Measurements from ENCODE around the gene DAPP1.

Gene DAPP1

DNA sequence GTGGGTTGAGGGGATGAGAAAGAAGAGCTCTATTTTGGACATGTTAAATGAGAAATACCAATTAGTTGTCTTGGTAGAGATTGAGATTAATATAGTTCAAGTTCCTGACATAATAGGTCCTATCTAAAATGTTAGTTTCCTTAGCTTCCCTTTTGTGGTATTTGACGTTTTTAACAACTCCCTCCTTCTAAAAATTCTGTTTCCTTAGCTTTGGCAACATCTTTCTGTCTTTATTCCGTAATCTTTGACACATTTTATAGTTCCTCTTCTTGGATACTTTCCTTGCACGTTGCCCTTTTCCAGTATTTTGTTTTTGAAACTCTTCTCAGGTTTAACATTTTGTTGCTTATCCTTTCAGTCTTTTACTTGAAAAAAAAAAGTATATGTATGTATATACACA lies 40.7 kb downstream of the DAPP1 start:
- DNase-seq: no peak

DNA sequence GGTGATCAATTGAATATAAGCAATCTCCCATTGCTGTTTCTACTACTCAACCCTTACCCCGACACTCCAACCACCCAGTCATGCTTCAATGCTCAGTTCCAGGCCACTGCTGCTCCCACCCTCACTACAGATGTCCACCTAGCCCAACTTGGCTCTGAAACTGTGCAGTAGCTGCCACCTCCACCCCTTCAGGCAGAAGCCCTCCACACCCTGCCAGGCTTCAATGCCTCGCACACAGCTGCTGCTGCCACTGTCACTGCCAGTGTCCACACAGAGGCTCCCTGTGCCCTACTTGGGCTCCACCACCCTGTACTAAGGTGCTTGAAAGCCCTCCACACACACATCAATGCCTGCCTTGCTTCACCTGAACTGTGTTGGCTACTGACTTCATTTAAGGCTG lies 43.0 kb downstream of the DAPP1 start:
- no peak for DNase-seq

DNA sequence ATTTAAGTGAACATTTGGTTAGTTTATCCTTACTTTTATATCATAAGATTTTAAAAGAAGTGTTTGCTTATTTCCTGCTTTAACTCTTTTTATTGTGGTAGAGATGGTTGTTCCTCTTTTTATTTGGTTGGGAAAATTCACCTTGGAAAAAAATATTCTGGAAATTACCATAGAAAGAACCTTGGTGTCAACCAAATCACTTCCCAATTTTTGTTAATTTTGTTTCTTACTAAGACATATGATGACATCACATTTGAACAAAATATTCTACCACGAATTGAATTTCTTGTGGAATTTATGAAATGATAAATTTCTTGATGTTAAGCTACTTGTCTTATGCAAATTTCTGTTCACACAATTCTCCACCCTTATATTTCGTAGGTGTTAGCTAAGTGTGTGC lies 43.9 kb downstream of the DAPP1 start:
- no peak for DNase-seq

DNA sequence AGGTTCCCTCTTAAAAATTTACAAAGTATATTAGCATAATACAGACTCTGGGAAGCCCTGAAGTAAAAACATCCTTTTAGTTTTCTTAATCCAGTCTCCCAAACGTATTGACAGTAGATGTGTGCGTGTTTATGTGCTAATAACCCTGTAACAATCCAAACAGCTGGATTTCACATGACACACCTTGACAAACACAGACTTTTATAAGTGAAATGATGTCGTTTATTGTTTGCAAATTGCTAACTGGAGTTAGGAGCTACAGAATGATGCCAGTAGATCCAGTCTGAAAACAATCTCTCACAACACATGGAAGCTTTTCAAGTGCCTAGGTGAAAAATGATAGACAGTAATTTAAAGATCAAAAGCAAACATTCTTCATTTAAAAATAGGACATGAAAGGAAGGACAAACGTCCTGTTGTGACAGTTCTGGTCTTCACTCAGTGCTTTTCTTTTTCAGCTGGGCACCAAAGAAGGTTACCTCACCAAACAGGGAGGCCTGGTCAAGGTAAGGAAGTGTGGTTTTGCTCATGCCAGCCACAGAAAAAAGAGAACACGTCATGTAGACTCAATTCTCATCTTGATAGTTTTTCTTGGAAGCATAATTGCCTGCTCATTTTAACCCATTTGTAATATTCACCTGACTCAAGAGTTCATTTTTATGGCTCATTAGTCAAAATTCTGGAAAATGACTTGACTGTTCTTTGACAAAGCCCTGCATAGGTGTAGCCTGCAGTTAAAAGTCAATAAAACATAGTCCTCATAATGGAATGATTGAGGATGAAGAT lies 44.7 kb downstream of the DAPP1 start:
- DNase-seq: no peak

DNA sequence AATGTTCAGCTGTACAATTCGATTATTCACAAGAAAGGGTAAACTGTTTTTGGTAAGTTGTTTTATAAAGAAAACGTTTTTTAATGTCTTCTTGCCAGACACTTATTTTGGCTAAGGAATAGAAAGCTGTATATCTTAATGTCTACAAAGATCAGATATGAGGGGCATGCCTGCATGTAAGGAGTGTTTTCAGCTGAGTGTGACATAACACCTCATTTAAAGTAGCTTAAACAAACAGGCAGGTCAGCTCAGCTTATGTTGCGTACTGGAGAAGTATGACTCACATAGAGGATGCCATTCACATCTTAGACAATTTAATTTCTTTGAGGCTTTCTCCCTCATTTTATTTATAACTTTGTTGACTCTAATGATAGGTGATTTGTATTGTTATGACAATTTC lies 47.2 kb downstream of the DAPP1 start:
- DNase-seq: no peak

DNA sequence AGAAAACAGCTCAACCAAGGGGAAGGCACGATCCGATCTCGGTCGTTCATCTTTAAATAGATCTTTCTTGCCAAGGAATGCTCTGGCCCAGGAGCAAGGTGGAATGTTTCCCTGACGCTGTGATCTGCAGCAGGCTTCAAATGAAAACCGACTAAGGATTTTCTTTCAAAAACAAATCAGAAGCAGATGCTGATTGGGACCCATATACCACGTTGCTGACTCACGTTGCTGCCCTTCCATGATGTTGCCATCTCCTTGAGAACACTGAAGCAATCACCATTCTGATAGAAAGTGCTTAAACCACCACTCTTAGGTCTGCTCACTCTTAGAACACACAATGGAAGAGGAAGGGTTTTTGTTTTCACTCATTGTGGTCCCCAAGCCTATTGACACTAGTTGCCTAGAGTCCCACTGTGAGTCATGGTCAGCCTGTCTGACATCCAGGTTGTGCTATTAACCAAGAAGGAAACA lies 51.5 kb downstream of the DAPP1 start:
- no peak for DNase-seq

DNA sequence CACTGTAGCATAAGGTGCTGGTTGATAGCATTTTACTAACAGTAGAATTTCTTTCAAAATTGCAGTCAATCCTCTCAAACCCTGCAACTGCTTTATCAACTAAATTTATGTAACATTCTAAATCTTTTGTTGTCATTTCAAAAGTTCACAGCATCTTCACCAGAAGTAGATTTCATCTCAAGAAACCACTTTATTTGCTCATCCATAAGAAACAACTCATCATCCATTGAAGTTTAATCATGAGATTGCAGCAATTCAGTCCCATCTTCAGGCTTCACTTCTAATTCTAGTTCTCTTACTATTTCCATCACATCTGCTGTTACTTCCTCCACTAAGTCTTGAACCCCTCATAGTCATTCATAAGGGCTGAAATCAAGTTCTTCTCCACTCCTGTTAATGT lies 55.9 kb downstream of the DAPP1 start:
- DNase-seq: no peak

DNA sequence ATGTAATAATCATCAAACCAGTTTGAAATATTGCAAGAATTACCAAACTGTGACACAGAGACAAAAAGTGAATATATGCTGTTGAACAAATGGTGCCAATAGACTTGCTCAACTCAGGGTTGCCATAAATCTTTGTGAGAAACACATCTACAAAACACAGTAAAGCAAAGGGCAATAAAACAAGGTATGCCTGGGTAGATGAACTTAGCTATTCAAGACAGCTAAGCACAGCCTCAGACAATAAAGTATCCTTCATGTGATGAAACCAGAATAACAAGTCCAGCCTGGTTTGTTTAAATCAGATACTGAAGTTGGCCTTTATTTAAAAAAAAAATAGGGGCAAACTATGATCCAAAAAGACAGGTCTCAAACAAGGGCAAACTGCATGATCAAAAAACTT lies 58.4 kb downstream of the DAPP1 start:
- DNase-seq: no peak

DNA sequence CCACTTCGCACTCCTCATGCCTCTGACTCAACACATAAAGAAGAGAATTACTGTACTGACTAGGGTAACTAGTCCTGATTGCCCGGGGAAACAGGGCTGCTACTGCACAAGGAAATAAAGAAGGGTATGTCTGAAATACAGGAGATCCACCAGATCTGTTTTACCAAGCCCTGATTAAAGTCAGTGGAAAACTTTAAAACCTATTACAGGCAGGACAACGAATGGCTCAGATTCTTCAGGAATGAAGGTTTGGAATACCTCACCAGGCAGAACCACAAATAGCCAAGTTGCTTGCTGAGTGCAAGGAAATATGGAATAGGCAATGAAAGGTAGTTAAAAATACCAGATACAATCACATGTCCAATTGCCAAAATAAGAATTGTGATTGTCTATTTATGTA lies 60.3 kb downstream of the DAPP1 start:
- DNase-seq: no peak

DNA sequence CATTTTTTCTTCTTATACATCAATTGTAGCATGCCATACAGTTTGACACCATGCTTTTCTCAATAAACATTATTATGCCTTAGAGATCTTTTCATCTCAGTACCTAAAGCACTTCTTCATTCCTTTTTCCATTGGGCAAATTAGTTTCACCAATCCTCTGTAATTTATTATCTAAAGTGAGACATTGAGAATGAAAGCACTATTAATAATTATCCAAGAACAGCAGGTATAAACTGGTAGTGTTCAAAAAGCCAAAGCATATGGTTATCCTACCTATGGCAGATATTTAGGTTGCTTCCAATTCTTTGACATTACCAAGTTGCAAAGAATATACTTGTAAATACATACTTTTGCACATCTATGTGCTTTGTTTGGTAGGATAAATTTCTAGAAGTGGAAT lies 62.0 kb downstream of the DAPP1 start:
- no peak for DNase-seq

DNA sequence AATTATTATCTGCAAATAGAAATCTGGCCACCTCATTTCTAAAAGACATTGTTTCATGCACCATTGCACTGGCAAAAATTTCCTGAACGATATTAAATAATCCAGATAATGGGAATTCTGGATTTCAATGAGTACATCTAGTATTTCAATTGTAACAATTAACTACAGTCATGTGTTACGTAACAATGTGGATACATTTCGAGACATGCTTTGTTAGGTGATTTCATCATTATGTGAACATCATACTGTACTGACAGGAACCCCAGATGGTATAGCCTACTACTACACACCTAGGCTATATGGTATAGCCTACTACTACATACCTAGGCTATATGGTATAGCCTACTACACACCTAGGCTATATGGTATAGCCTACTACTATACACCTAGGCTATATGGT lies 62.8 kb downstream of the DAPP1 start:
- no peak for DNase-seq

DNA sequence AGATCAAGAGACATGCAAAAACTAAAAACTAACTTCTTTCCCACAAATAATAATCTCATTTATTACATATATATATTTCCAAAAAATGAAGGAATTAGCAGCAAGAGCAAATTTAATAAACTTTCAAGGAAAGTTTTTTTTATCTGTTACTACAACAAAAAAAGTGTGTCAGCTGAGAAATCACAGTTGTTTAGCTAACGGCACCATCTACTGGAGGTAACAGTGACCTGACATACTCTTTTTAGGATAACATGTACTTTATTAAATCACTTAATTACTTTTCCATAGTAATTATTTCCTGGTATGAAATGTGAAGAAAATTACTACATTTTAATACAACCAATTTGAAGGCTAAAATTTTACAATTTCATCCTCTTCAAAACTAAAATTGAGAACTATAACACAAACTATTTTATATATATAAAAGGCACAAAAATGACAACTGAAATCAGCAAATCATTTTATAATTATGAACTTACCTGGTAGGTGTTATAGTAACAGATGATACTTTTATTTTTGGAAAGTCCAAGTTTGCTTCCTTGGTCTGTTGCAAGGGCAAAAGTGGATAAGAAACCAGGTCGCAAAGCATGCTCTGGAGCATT lies 68.5 kb downstream of the DAPP1 start:
- DNase-seq: peak; percentile 65

DNA sequence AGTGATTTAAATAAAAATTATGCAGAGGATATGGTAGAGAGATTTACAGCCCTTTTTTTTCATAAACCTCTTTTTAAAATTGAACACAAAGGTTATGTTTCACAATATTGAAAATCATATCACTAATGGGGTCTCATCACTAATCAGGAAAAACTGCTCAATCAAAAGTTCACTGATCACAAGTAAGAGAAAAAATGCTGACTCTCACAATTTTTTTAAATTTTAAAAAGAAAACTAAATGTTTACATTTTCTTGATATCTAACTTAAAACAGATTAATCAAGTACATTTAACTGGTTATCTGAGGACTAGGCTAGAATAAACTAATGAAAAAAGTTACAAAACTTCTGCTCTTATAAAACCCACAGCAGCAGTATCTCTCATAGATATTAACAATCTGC lies 69.1 kb downstream of the DAPP1 start:
- DNase-seq: no peak

DNA sequence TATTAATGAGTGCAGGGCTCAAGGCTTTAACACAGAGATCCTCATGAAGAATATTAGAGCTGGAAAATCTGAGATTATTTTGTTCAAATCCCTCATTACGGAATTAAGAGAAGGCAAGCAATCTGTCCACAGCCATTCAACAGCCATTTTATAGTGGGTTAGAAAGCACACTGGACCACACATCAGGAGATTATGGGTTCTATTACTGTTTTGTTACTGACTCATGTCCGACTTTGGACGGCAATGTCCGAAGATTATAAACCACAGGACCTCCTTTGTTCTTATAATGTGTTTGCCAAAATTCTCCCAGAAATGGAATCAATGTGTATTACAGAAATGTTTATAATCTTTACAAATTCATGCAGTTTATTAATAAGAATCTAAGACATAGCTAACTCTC lies 69.5 kb downstream of the DAPP1 start:
- DNase-seq: no peak

DNA sequence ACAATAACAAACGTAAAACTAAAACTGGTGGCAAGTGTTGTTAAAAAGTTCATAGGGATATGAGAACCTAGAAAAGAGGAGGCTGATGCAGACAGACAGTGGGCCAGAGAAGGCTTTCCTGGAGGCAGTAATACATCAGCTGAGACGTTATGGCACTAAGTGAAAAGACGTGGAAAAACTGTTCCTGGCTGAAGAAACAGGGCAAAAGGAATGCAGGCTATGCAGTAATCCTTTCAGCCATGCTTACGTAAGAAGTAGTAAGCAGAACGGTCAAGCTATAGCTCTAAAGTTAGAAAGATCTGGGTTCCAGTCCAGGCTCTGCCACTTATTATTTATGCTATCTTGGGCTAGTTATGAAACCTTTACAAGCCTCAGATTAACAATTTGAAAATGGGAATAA lies 71.2 kb downstream of the DAPP1 start:
- no peak for DNase-seq

DNA sequence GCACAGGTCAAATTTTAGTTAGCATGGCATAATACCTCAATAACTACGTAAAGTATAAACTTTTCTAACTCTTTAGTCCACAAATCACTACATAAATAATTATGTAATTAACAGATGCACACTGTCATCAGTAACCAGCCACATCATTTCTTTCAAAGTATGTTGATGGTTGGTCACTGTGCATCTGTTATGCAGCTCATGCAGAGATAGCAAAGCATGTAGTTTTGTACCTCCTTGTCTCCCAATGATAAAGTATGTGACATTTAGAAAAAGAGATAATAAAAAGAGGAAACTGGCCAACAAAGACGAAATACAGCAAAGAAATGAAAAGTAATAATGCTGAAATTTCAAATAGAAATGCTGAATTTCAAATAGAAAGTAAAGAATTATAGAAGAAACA lies 74.7 kb downstream of the DAPP1 start:
- DNase-seq: no peak

DNA sequence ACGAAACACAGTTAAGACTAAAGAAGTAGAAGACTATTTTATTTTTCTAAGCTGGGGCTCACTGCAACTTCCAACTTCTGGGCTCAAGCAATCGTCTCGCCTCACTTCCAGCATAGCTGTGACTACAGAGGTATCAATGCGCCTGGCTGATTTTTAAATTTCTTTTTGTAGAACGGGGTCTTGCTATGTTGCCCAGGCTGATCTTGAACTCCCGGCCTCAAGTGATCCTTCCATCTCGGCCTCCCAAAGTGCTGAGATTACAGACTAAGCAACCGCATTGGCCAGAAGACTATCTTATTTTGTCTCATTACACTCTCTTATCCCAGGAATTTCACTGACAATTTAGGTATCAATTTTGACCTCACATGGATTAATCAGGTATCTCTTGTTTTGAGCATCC lies 76.4 kb downstream of the DAPP1 start:
- no peak for DNase-seq

DNA sequence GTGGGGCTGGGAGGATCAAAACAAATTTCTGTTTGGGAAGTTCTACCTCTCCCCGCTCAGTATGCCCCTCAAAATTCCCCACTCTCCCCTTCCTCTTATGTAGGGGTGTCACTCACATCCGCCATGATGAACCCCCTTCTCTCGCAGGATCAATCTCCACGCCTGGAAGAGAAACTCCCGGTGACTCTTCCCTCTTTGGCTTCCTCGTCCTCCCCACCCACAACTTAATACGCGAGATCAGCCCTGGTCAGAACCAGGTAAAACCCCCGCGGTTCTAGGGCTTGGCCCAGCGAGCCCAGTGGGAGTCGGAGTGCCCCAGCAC lies 77.2 kb downstream of the DAPP1 start:
- no peak for DNase-seq

DNA sequence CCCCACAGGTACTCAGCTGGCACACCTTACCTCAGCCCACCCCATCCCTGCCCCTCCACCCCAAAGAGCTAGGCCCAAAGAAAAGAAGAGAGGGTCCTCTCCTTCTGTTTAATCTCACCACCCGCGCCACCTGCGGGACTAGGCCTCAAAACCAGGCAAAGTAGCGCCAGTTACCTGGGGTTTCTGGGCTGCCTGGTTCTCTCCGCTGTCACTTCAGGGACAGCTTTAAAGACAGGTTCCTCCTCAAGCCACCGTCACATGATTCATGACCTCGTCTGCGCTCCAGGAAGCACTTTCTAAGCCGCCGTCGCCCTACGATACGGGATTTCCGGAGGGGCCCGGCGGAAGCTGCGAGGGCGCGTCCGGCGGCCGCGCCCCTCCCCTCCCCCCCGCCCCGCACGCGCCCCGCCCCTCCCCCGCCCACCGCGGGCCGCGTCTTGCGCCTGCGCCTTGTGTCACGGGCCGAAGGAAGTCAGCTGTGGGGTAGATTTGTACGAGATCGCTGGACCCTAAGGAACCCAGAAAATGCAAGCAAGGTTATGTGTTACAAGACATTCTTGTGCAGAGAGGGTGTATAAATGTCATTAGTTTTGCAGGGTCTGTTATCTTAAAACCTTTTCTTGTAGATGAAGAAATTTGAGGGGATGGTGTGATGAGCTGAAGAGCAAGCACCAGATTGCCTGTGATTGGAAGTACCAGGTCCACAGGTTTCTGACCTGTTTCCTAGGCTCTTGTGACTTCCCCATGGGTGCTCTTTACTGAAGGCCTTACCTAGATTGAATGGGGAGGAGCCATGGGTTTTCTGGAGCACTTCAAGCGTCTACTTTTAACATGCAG lies 77.8 kb downstream of the DAPP1 start, which contains the start of gene LAMTOR3:
TSS of gene LAMTOR3 (minus strand) at position 267 of the 837 bp plus-strand sequence. CDS start 464 bp downstream, outside the sequence.
- peak; percentile 94 for DNase-seq

DNA sequence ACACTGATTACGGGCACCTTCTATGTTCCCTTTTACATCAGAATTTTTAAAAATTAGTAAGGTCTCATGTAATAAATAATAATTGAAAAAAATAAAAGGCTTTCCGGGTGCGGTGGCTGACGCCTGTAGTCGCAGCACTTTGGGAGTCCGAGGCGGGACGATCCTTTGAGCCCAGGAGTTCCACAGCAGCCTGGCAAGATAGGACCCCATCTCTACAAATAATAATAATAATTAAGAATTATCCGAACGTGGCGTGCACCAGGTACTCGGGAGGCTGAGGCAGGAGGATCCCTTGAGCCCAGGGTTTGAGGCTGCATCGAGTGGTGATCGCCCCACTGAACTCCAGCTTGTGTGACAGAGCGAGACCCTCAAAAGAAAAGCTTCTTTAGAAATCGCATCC lies 78.4 kb downstream of the DAPP1 start:
- DNase-seq: no peak

DNA sequence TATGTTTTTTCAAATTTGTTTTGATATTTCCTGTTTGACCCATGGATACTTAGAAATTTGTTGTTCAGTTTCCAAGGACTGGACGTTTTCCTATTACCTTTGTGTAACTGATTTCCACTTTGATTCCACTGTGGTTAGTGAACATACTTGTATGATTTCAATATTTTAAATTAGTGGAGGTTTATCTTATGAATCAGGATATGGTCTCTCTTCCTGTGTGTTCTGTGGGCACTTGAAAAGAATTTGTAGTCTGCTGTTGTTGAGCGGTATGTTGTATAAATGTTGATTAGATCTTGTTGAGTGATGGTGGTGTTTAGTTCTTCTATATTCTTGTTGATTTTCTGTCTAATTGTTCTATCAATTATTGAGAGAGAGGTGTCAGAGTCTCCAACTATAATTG lies 98.8 kb downstream of the DAPP1 start:
- DNase-seq: no peak

DNA sequence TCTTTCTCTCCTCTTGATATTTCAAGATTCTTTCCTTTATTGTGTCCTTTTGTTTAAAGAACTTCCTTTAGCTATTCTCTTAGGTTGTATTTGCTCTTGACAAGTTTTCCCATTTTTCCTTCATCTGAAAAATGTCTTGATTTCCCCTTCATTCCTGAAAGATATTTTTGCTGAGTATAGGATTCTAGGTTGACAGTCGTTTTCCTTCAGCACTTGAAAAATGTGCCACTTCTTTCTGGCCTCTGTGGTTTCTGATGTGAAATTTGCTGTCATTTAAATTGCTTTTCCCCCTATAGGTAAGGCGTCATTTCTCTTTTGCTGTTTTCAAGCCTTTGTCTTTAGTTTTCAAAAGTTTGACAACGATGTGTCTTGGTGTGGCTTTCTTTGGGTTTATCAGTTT lies 100.9 kb downstream of the DAPP1 start:
- no peak for DNase-seq

DNA sequence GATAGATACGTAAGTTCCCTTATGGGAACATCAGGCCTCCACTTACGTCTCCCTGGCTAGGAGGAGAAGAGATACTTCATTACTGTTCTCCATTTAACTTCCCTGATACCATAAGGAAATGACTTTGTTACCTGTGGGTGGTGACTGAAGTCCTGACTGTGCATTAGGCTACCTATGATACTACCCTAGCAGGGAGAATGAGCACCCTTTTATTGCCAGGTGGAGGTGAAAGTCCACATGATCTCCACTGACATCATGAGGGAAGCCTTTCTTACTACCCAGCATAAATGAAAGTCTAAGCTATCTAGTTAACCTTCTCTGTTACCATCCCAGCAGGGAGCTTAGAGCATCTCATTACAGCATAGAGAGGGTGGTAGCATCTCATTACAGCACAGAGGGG lies 102.0 kb downstream of the DAPP1 start:
- no peak for DNase-seq

Measured in CD4-positive, alpha-beta T cell treated with Interleukin-21 for 1 hour (primary cell).